Spleen (tissue), 7 donors: Measurements from ENCODE around the gene ACTA1.

ENCODE experiments used
- CTCF ChIP-seq, 11 experiments: fragments of 200-600 bp in 7 of 11; fragments of 450-650 bp in 4 of 11; sonication (generic) in 4 of 11; IDR thresholded peaks in 8 of 11; conservative IDR thresholded peaks in 3 of 11; 1 replicate in 7 of 11; 2 replicates in 4 of 11; pipeline versions ENCODE4 v1.4.0 to v1.8.0; 2016 to 2021; ENCODE audit warnings: antibody characterized with exemption in 11 of 11, inconsistent platforms in 4 of 11, mild to moderate bottlenecking in 1 of 11
- POLR2A ChIP-seq, 3 donors: fragments of 450-650 bp; IDR thresholded peaks; one replicate each; pipeline ENCODE4 v1.5.1; 2017; ENCODE audit warnings: antibody characterized with exemption in 3 of 3, mild to moderate bottlenecking in 1 of 3
- donor health status: DM: no; HTN: no; CAD: no; lungs with moderate emphysema.
- donor health status: DM: no; HTN: no; CAD: no.
- donor health status: DM: no; HTN: no; CAD: no.

DNA sequence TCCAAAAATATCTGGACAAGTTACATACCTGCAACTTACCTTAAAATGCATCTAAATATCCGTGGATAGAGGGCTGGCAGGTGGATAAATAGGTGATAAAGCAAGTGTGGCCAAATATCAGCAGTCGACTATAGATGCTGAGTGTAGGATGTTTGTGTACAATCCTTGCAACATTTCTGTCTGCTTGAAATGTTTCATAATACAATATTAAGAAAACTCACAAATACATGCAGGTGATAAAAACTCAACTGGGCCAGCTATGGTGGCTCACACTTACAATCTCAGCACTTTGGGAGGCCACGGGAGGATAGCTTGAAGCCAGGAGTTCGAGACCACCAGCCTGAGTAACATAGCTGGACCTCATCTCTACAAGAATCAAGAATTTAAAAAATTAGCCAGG is 41.0 kb downstream of the ACTA1 start:
- no peak for TF ChIP-seq CTCF (IDR thresholded peaks at IDR 0.05 in 8 of 11, conservative IDR thresholded peaks at IDR 0.05 in 3 of 11)
- TF ChIP-seq POLR2A (IDR thresholded peaks at IDR 0.05): no peak
